Measurements from ENCODE around the gene PITPNC1. TPM values are rescaled to one million over a fixed set of nuclear protein-coding genes. Genes with fewer than 3 reads are reported as not detected.

The PITPNC1 gene
- total and polyA plus RNA-seq, 2 of the 13 experiments (the other 11 are each of a cell fraction or from before 2014, with no cell fraction given) = 4.1 to 5.7 TPM

DNA sequence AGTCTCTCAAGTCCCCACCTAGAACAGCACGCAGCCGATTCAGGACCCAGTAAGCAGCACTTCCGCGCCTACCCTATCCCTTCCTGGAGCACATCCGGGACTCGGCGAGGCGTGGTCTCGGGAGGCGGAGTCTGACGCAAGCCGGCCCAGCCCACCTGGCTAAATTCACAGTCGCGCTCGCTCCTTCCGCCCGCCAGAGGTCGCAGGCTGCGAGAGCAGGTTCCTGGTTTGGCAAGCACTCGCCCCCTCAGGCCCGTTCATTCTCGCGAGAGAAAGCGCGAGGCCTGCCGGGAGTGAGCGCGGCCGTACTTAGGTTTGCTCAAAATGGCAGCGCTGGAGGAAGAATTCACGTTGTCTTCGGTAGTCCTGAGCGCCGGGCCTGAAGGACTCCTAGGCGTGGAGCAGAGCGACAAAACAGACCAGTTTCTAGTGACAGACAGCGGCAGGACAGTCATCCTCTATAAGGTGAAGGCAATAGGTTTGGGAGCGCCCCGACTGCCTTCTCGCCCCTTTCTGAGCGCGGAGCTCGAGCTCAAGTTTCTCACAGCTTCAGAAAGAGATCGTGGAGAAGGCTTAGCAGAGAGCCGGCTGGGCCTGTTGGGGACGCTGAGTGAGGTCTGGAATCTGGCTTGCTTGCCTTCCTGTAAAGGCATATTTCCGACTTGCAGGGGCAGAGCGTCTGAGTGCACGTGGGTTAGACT is 340.7 kb downstream of the PITPNC1 start, which contains the start of gene NOL11 (continued):
- TF ChIP-seq, protein P1, sequence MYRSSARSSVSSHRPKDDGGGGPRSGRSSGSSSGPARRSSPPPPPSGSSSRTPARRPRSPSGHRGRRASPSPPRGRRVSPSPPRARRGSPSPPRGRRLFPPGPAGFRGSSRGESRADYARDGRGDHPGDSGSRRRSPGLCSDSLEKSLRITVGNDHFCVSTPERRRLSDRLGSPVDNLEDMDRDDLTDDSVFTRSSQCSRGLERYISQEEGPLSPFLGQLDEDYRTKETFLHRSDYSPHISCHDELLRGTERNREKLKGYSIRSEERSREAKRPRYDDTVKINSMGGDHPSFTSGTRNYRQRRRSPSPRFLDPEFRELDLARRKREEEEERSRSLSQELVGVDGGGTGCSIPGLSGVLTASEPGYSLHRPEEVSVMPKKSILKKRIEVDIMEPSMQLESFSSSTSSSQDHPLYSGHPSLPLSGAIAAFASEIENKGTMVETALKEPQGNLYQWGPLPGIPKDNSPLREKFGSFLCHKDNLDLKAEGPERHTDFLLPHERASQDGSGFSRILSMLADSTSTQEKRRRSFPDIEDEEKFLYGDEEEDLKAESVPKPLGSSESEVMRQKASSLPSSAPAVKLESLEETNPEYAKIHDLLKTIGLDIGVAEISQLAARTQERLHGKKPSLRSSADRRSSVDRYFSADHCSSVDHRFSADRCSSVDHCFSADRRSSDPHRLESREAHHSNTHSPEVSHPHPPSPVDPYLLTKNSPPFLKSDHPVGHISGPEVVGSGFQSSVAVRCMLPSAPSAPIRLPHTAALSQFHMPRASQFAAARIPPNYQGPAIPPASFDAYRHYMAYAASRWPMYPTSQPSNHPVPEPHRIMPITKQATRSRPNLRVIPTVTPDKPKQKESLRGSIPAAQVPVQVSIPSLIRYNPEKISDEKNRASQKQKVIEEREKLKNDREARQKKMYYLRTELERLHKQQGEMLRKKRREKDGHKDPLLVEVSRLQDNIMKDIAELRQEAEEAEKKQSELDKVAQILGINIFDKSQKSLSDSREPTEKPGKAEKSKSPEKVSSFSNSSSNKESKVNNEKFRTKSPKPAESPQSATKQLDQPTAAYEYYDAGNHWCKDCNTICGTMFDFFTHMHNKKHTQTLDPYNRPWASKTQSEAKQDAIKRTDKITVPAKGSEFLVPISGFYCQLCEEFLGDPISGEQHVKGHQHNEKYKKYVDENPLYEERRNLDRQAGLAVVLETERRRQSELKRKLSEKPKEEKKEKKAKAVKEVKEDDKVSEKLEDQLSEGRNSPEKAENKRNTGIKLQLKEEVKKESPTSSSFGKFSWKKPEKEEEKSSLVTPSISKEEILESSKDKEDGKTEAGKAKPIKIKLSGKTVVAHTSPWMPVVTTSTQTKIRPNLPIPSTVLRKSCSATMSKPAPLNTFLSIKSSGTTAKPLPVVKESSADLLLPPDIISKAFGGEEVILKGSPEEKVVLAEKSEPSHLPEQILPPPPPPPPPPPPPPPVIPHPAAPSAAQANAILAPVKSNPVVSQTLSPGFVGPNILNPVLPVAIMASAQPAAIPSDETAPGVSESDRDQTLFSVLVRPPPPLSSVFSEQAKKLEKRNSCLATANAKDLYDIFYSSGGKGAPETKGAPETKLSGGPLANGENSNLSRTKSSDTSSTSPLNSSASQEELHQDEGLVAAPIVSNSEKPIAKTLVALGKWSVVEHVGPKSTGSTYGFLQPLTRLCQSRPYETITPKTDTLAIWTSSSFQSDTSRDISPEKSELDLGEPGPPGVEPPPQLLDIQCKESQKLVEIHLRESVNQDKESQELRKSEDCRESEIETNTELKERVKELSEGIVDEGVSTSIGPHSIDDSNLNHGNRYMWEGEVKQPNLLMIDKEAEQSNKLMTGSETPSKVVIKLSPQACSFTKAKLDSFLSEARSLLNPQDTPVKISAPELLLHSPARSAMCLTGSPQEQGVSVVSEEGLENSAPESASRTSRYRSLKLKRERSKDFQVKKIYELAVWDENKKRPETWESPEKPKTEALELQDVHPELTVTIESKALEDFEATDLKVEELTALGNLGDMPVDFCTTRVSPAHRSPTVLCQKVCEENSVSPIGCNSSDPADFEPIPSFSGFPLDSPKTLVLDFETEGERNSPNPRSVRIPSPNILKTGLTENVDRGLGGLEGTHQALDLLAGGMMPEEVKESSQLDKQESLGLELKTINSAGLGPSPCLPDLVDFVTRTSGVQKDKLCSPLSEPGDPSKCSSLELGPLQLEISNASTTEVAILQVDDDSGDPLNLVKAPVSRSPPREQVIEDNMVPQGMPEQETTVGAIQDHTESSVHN (CRISPR knock-in tag; IDR thresholded peaks at IDR 0.05) = no peak
- TF ChIP-seq IKZF4 (CRISPR knock-in tag; IDR thresholded peaks at IDR 0.05; ENCODE audit: borderline replicate concordance, low read depth, not compliant biosample characterization) = peak; percentile 88
- peak; percentile 96 for TF ChIP-seq SATB2 (CRISPR knock-in tag; IDR thresholded peaks at IDR 0.05)
- TF ChIP-seq ZNF350 (CRISPR knock-in tag; IDR thresholded peaks at IDR 0.05; ENCODE audit: borderline replicate concordance, low read depth) = peak; percentile 99
- TF ChIP-seq KLF6 (CRISPR knock-in tag; IDR thresholded peaks at IDR 0.05) = peak; percentile 88
- TF ChIP-seq ARNTL (CRISPR knock-in tag; IDR thresholded peaks at IDR 0.05) = peak; percentile 81; the same call in 1 of the 2 replicates
- TF ChIP-seq JDP2 (CRISPR knock-in tag; IDR thresholded peaks at IDR 0.05; ENCODE audit: borderline replicate concordance) = no peak
- peak; percentile 99 for TF ChIP-seq ELF1 (CRISPR knock-in tag; IDR thresholded peaks at IDR 0.05)
- TF ChIP-seq HMG20B (CRISPR knock-in tag; conservative IDR thresholded peaks at IDR 0.05) = peak; percentile 66; the same call in 1 of the 2 replicates
- peak; percentile 99; the same call in 1 of the 2 replicates for TF ChIP-seq ARID2 (CRISPR knock-in tag; IDR thresholded peaks at IDR 0.05; ENCODE audit: borderline replicate concordance)
- no peak for TF ChIP-seq AGO1 (IDR thresholded peaks at IDR 0.05; ENCODE audit: low read depth, low read length, poor library complexity, severe bottlenecking)
- peak; percentile 88 for TF ChIP-seq IRX3 (CRISPR knock-in tag; IDR thresholded peaks at IDR 0.05; ENCODE audit: borderline replicate concordance, low read depth)
- peak; percentile 63; the same call in 1 of the 2 replicates for TF ChIP-seq TIGD3 (CRISPR knock-in tag; IDR thresholded peaks at IDR 0.05; ENCODE audit: borderline replicate concordance)
- peak; percentile 51; the same call in 1 of the 2 replicates for TF ChIP-seq ZNF12 (CRISPR knock-in tag; IDR thresholded peaks at IDR 0.05)
- no peak for TF ChIP-seq NFE2L2 (IDR thresholded peaks at IDR 0.05; ENCODE audit: low read length)
- TF ChIP-seq RFXAP (CRISPR knock-in tag; IDR thresholded peaks at IDR 0.05; ENCODE audit: borderline replicate concordance) = peak; percentile 95
- peak; percentile 97 for TF ChIP-seq PHF20 (CRISPR knock-in tag; IDR thresholded peaks at IDR 0.05)
- TF ChIP-seq NFIC (IDR thresholded peaks at IDR 0.05; ENCODE audit: low read length) = peak; percentile 28; the same call in 1 of the 2 replicates
- TF ChIP-seq MIXL1 (CRISPR knock-in tag; IDR thresholded peaks at IDR 0.05) = peak; percentile 84; the same call in 1 of the 2 replicates
- peak; percentile 26; the same call in 1 of the 2 replicates for TF ChIP-seq ZNF124 (CRISPR knock-in tag; IDR thresholded peaks at IDR 0.05)
- TF ChIP-seq TBP (CRISPR knock-in tag; IDR thresholded peaks at IDR 0.05) = no peak
- TF ChIP-seq ZNF782 (CRISPR knock-in tag; IDR thresholded peaks at IDR 0.05; ENCODE audit: borderline replicate concordance) = peak; percentile 85; the same call in 1 of the 2 replicates
